MM.1S (cell line): ENCODE measurements around the gene CDH4.

ENCODE experiments used
- DNase-seq: peaks from one replicate; pipeline ENCODE4 v3.0.0-alpha.2; 2015
- H2AFZ ChIP-seq: fragments of 300-600 bp; sonication (generic); 2 replicates; pipeline ENCODE4 v1.6.0; 2016; ENCODE audit warnings: antibody characterized with exemption, low read length
- H3F3A ChIP-seq: fragments of 300-600 bp; sonication (generic); 2 replicates; pipeline ENCODE4 v1.6.1; 2016; ENCODE audit warnings: mild to moderate bottlenecking, antibody characterized with exemption, low read length, moderate library complexity, mixed read lengths; ENCODE audit not compliant: insufficient read depth
- H3K27ac ChIP-seq: fragments of 300-600 bp; sonication (generic); 2 replicates; pipeline ENCODE4 v1.5.1; 2016; ENCODE audit warnings: mild to moderate bottlenecking, low read length
- H3K27me3 ChIP-seq: fragments of 300-600 bp; sonication (generic); replicated peaks from 2 replicates; pipeline ENCODE4 v1.6.0; 2016; ENCODE audit warnings: low read length; ENCODE audit not compliant: insufficient read depth
- H3K36me3 ChIP-seq: fragments of 300-600 bp; sonication (generic); replicated peaks from 2 replicates; pipeline ENCODE4 v1.6.1; 2016; ENCODE audit warnings: mild to moderate bottlenecking, low read length, mixed read lengths; ENCODE audit not compliant: insufficient read depth
- H3K4me1 ChIP-seq: fragments of 300-600 bp; sonication (generic); 2 replicates; pipeline ENCODE4 v1.6.1; 2016; ENCODE audit warnings: low read length, mixed read lengths
- H3K4me2 ChIP-seq: fragments of 300-600 bp; sonication (generic); 2 replicates; pipeline ENCODE4 v1.6.0; 2016; ENCODE audit warnings: low read depth, low read length
- H3K4me3 ChIP-seq: fragments of 300-600 bp; sonication (generic); 2 replicates; pipeline ENCODE4 v1.5.1; 2016; ENCODE audit warnings: low read length, mixed read lengths
- H3K79me2 ChIP-seq: fragments of 300-600 bp; sonication (generic); 2 replicates; pipeline ENCODE4 v1.6.1; 2016; ENCODE audit warnings: mixed run types, low read length, mixed read lengths
- H3K9ac ChIP-seq: fragments of 300-600 bp; sonication (generic); 2 replicates; pipeline ENCODE4 v1.6.1; 2016; ENCODE audit warnings: low read length, mixed read lengths
- H3K9me2 ChIP-seq: fragments of 300-600 bp; sonication (generic); replicated peaks from 2 replicates; pipeline ENCODE4 v1.6.1; 2016; ENCODE audit warnings: mild to moderate bottlenecking, low read length, mixed read lengths; ENCODE audit not compliant: insufficient read depth
- H3K9me3 ChIP-seq: fragments of 300-600 bp; sonication (generic); replicated peaks from 2 replicates; pipeline ENCODE4 v1.6.1; 2016; ENCODE audit warnings: mild to moderate bottlenecking, low read length, mixed read lengths; ENCODE audit not compliant: insufficient read depth
- H4K20me1 ChIP-seq: fragments of 300-600 bp; sonication (generic); 2 replicates; pipeline ENCODE4 v1.6.1; 2016; ENCODE audit warnings: mild to moderate bottlenecking, low read length, moderate library complexity, mixed read lengths; ENCODE audit not compliant: insufficient read depth
- CTCF ChIP-seq: fragments of 300-600 bp; sonication (generic); IDR thresholded peaks from 2 replicates; pipeline ENCODE4 v1.5.1; 2016; ENCODE audit warnings: antibody characterized with exemption, low read length, mixed read lengths
- EZH2 ChIP-seq: fragments of 300-600 bp; sonication (generic); optimal IDR thresholded peaks from 2 replicates; pipeline ENCODE3; 2017; ENCODE audit warnings: low read depth, mild to moderate bottlenecking, antibody characterized with exemption, low read length, mixed read lengths
- EZH2phosphoT487 ChIP-seq: fragments of 300-600 bp; sonication (generic); IDR thresholded peaks from 2 replicates; pipeline ENCODE4 v1.6.1; 2018; ENCODE audit warnings: antibody characterized with exemption, low read length

The CDH4 gene

GRCh38 chr20:61557621-61558020 lies 305.6 kb downstream of the CDH4 start:
- Histone ChIP-seq H3K79me2 (no peaks in the 10 kb centered on the region), H3K9me2 (no peaks in the 10 kb centered on the region), H3K27me3 (peaks cover 71% of the 10 kb centered on the region), H4K20me1 (no peaks in the 10 kb centered on the region), H2AFZ (no peak overlapping the region), H3K27ac (no peak overlapping the region), H3K9me3 (no peaks in the 10 kb centered on the region), H3K4me2 (no peak overlapping the region), H3K4me3 (no peak overlapping the region), H3F3A (no peaks in the 10 kb centered on the region), H3K9ac (no peak overlapping the region), H3K36me3 (no peaks in the 10 kb centered on the region), H3K4me1 (no peaks in the 10 kb centered on the region)
- DNase-seq = no peak
- TF ChIP-seq CTCF (no peak), EZH2phosphoT487 (no peak), EZH2 (no peak)

GRCh38 chr20:61558726-61559125 lies 306.7 kb downstream of the CDH4 start:
- no peak overlapping the region for H3K4me2 ChIP-seq
- H4K20me1 ChIP-seq = no peaks in the 10 kb centered on the region
- H3K9ac ChIP-seq = no peak overlapping the region
- DNase-seq = no peak
- no peak overlapping the region for H2AFZ ChIP-seq
- H3K4me1 ChIP-seq = no peaks in the 10 kb centered on the region
- no peaks in the 10 kb centered on the region for H3K36me3 ChIP-seq
- H3F3A ChIP-seq = no peaks in the 10 kb centered on the region
- H3K9me3 ChIP-seq = no peaks in the 10 kb centered on the region
- H3K9me2 ChIP-seq = no peaks in the 10 kb centered on the region
- no peak for TF ChIP-seq CTCF
- TF ChIP-seq EZH2phosphoT487 = no peak
- no peak for TF ChIP-seq EZH2
- H3K27ac ChIP-seq = no peak overlapping the region
- H3K79me2 ChIP-seq = no peaks in the 10 kb centered on the region
- peaks cover 72% of the 10 kb centered on the region for H3K27me3 ChIP-seq
- no peak overlapping the region for H3K4me3 ChIP-seq

GRCh38 chr20:61559706-61560315 lies 307.8 kb downstream of the CDH4 start:
- Histone ChIP-seq H3K27ac (no peak overlapping the region), H3K27me3 (peaks cover 72% of the 10 kb centered on the region), H3F3A (no peaks in the 10 kb centered on the region), H2AFZ (no peak overlapping the region), H3K9me3 (no peaks in the 10 kb centered on the region), H3K4me3 (no peak overlapping the region), H3K4me2 (no peak overlapping the region), H3K9me2 (no peaks in the 10 kb centered on the region), H3K36me3 (no peaks in the 10 kb centered on the region), H4K20me1 (no peaks in the 10 kb centered on the region), H3K9ac (no peak overlapping the region), H3K79me2 (no peaks in the 10 kb centered on the region), H3K4me1 (no peaks in the 10 kb centered on the region)
- no peak for DNase-seq
- TF ChIP-seq CTCF (no peak), EZH2 (no peak), EZH2phosphoT487 (no peak)
